Lower leg skin (tissue), 4 donors: ENCODE measurements around the gene RPL37A. TPM values are rescaled to one million over a fixed set of nuclear protein-coding genes. Genes with fewer than 3 reads are reported as not detected.

ENCODE experiments used
- DNase-seq, 2 donors: peaks; one replicate each; pipeline ENCODE4 v3.0.0-alpha.2; 2019; ENCODE audit warnings: low spot score in 2 of 2
- H3K4me3 ChIP-seq: fragments of 200-600 bp; sonication (generic); 2 replicates; pipeline ENCODE4 v1.5.1; 2017; ENCODE audit warnings: mild to moderate bottlenecking, low read depth; ENCODE audit not compliant: poor library complexity, severe bottlenecking
- POLR2A ChIP-seq, 2 donors: fragments of 450-650 bp; IDR thresholded peaks; one replicate each; pipeline ENCODE4 v1.6.1; 2016 to 2017; ENCODE audit warnings: antibody characterized with exemption in 2 of 2, mild to moderate bottlenecking in 1 of 2, moderate library complexity in 1 of 2
- WGBS, 2 donors: methylation state at CpG; one replicate each; pipeline ENCODE4 v1.1.5; 2018; 5-methylcytosine and 5-hydroxymethylcytosine counted together
- intact Hi-C: fragments of 100-400 bp; cut with DNase I; formaldehyde crosslinking; loops from one replicate; pipeline ENCODE4 v1.15.0; 2023; ENCODE audit warnings: low total_unique reads
- total RNA-seq, 4 donors: library from RNA; depleted of rRNA; stranded (reverse); fragments of >200 nt; gene quantifications; one replicate each; pipeline ENCODE4 v1.1.0, GENCODE V29; 2016
- TF ChIP-seq, protein P1 (sequence below), 3 donors: fragments of 450-650 bp; IDR thresholded peaks; one replicate each; pipeline ENCODE4 v1.5.1; 2016; ENCODE audit warnings: antibody characterized with exemption in 3 of 3, mild to moderate bottlenecking in 3 of 3, moderate library complexity in 2 of 3

Gene RPL37A
- total RNA-seq, 4 donors from 2014 or later = 1,765 to 2,628 (median 2,029) TPM

DNA sequence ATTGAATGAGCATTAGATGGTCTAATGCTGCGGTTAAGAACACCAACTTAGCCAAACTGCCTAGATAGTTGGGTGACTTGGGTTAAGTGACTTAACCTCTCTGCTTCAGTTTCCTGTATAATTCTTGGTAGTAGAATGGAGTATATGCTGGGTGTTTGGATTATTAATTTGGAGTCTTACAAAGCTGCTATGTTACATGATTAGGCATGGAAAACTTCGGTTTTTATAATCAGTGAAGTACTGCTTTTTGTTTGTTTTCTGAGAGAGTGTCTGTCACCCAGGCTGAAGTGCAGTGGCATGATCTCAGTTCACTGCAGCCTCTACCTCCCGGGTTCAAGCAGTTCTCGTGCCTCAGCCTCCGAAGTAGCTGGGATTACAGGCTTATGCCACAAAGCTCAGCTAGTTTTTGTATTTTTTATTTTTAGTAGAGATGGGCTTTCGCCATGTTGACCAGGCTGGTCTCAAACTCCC is 4.5 kb downstream of the RPL37A start:
- intact Hi-C loops = no loop called here
- no peak for DNase-seq
- WGBS, 2 donors = 88 to 90% methylated on average over 6 of the region's 6 CpGs
- no peak for TF ChIP-seq POLR2A (IDR thresholded peaks at IDR 0.05)
- TF ChIP-seq, protein P1, sequence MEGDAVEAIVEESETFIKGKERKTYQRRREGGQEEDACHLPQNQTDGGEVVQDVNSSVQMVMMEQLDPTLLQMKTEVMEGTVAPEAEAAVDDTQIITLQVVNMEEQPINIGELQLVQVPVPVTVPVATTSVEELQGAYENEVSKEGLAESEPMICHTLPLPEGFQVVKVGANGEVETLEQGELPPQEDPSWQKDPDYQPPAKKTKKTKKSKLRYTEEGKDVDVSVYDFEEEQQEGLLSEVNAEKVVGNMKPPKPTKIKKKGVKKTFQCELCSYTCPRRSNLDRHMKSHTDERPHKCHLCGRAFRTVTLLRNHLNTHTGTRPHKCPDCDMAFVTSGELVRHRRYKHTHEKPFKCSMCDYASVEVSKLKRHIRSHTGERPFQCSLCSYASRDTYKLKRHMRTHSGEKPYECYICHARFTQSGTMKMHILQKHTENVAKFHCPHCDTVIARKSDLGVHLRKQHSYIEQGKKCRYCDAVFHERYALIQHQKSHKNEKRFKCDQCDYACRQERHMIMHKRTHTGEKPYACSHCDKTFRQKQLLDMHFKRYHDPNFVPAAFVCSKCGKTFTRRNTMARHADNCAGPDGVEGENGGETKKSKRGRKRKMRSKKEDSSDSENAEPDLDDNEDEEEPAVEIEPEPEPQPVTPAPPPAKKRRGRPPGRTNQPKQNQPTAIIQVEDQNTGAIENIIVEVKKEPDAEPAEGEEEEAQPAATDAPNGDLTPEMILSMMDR (IDR thresholded peaks at IDR 0.05) = no peak
- H3K4me3 ChIP-seq = no peak overlapping the region

DNA sequence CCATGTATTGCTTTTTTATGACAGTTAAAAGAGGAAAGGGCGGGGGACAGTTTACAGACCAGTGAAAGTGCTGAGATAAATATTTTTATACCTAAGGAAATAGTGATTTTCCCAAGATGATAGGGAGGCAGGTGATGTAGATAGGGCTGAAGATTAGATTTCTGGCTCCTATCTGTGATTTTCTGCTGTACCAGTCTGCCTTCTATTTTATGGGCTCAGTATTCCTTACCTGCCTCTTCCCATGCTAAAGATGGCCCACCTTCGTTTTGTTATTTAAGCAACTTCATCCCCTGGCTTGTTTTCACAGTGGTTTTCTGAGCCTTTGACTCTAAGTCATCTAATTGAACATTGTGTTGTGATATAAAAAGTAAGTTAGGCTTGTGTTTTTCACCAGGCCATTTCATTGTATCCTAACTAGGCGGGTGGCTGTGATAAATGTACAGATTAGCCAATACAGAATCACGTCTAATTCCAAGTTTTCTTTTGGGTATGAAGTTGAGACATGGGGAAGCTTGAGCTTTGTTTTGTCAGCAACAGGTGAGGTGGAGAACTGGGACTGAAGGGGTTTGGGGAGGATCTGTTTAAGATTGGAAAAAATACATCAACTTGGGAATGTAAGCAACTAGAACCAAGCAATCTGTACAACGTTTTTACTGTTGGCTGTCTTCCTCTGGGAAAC is 5.2 kb downstream of the RPL37A start:
- intact Hi-C loops = no loop called here
- DNase-seq = no peak
- 54 to 62% methylated on average over 5 of the region's 5 CpGs for WGBS, 2 donors
- TF ChIP-seq, protein P1 (IDR thresholded peaks at IDR 0.05) = no peak
- TF ChIP-seq POLR2A (IDR thresholded peaks at IDR 0.05) = no peak
- no peak overlapping the region for H3K4me3 ChIP-seq

DNA sequence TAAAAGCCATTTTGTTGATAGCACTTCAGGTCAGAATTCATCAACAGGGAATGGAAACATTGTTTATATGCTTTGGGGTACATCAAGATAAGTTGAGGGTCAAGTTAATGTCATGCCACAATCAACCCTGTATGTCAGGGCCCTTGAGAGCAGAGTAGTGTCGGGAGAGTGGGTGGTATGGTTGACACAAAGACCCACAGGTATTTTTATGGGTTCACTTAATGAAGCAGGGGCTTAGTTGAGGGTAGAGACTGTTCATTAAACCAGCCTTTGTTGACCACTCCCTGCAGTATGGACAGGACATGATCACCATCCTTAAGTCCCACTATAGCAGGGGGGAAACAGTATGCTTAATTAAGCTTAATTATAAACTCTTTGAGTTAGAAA is 5.7 kb downstream of the RPL37A start:
- H3K4me3 ChIP-seq = no peak overlapping the region
- intact Hi-C loops = no loop called here
- 65 to 90% methylated on average over 1 of the region's 1 CpG for WGBS, 2 donors
- DNase-seq = no peak
- TF ChIP-seq POLR2A (IDR thresholded peaks at IDR 0.05) = no peak
- TF ChIP-seq, protein P1 (IDR thresholded peaks at IDR 0.05) = no peak

DNA sequence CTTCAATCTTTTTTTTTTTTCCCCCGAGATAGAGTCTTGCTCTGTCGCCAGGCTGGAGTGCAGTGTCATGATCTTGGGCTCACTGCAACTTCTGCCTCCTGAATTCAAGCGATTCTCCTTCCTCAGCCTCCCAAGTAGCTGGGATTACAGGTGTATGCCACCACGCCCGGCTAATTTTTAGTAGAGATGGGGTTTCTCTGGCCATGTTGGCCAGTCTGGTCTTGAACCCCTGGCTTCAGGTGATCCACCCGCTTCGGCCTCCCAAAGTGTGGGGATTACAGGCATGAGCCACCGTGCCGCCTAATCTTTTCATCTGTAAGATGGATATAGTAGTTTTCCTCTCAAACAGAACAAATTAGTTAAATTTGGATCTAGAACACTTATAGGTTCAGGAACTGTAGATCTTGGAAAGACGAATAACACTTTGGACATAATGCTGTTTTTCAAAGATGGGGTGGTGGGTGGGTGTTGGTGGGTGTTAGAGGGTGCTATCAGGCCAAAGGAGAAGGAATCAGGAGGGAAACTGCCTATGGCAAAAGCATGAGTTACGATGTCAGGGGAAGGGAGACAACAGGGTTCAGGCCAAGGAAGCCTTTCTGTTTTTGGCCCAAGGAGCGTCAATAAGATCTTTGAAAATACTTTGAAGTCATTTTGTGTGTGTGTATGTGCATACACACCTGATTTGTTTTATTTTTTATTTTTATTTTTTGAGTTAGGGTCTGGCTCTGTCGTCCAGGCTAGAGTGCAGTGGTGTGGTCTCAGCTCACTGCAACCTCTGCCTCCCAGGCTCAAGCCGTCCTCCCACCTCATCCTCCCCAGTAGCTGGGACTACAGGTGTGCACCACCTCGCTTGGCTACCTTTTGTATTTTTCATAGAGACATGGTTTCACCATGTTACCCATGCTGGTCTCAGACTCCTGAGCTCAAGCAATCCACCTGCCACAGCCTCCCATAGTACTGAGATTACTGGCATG is 6.8 kb downstream of the RPL37A start:
- intact Hi-C loops = no loop called here

DNA sequence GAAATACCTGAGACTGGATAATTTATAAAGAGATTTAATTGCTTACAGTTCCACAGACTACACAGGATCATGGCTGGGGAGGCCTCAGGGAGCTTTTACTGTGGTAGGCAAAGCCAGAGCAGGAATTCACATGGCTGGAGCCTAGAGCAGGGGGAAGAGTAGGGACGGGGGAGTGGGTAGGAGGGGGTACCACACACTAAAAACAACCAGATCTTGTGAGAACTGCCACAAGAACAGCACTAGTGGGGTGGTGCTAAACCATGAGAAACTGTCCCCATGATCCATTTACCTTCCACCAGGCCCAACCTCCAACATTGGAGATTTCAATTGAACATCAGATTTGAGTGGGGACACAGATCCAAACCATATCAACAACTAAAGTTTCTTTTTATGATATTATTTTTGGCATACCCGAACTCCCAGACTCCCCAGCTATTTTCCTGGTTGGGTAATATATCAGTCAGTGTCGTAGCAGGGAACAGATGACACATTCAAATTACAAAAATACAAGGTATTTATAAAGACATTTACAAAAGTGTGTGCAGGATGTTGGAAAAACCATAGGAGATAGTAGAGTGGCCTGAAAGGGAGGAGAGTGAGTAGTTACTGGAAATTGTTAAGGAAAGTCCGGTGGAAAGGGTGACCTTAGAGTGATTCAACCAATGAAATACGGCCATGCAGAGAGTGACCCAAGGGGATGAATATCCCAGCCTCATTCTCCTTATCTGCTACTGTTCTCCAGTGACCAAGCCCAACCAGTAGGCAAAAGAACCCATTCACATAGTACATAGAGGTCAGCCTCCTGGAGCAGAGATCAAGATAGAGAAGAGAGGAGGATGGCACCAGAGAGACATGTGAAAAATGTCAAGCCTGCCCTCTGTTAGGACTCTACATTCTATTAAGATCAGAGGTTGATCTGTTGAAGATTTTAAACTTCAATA is 8.8 kb downstream of the RPL37A start:
- intact Hi-C loops = no loop called here
- H3K4me3 ChIP-seq = no peak overlapping the region
- TF ChIP-seq POLR2A (IDR thresholded peaks at IDR 0.05) = no peak
- TF ChIP-seq, protein P1 (IDR thresholded peaks at IDR 0.05) = no peak
- no peak for DNase-seq
- WGBS, 2 donors = 84 to 90% methylated on average over 5 of the region's 5 CpGs

More for the DNA sequence above, 6.8 kb downstream of the RPL37A start:
- no peak overlapping the region for H3K4me3 ChIP-seq
- no peak for DNase-seq
- TF ChIP-seq, protein P1 (IDR thresholded peaks at IDR 0.05) = no peak
- no peak for TF ChIP-seq POLR2A (IDR thresholded peaks at IDR 0.05)
- WGBS, 2 donors = 95 to 97% methylated on average over 15 of the region's 15 CpGs
